GM12891 (cell line): Measurements from ENCODE around the gene ZNF391.

Source experiments
- POLR2A ChIP-seq: IDR thresholded peaks from 2 replicates; pipeline ENCODE4 v1.6.1; 2011; ENCODE audit warnings: low read depth, low read length, control low read depth
- POLR2AphosphoS5 ChIP-seq: IDR thresholded peaks from 2 replicates; pipeline ENCODE4 v1.6.1; 2011; ENCODE audit warnings: low read depth, low read length, control low read depth
- TAF1 ChIP-seq: IDR thresholded peaks from 2 replicates; pipeline ENCODE4 v1.6.1; 2011; ENCODE audit warnings: low read depth, low read length, control low read depth

DNA sequence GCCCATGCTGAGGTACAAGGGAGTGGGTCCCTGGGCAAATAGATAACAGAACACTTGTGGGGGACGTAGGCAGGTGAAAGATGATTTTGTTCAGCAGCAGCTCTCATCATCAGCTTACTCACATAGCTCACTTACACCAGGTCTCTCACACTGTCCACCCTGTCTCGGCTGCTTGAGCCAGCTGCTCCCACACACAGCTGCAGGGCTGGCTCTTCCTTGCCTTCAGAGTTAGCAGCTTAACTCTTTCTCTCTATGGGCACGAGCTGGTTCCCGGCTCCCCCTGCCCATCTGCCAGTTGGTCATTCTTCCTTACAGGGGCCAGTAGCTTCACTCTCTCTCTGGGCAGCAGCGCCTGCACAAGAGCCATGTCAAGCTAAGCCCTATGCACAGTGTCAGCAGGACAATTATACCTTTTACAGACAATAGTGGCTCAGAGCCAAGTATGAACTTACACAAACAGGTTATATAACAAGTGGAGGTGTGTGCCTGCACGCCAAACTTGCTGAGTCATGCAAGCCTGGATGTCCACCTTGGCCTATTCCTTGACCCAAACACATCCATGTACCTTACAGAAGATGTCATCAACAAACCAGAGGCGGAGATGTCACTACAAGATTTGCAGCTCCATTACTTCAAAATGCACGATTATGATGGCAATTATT is 18.7 kb downstream of the ZNF391 start:
- TF ChIP-seq POLR2A (no peak), TAF1 (no peak), POLR2AphosphoS5 (no peak)
